ENCODE data around the gene MIF4GD.

- TF ChIP-seq EZH2phosphoT487 (IDR thresholded peaks at IDR 0.05; ENCODE audit: low read length): no peak
- TF ChIP-seq EZH2 (optimal IDR thresholded peaks at IDR 0.05; ENCODE audit: low read depth, low read length): no peak
- TF ChIP-seq CTCF (IDR thresholded peaks at IDR 0.05; ENCODE audit: low read length): no peak
These were observed 33.7 kb downstream of the MIF4GD start for GRCh38 chr17:75237100-75238014.

Measured in MM.1S (cell line).